T-helper 1 cell (primary cell): ENCODE results near the gene RERE.
"Not testable (repeated sequence)": the region's sequence is repeated elsewhere in the genome, so short reads cannot be mapped to it uniquely, and the experiment has no call there.

Source experiments
- DNase-seq, 5 donors: peaks; one replicate each; pipeline ENCODE4 v3.0.0-alpha.2; 2012 to 2020

Gene RERE

GRCh38 chr1:8395433-8395866 is 422.0 kb downstream of the RERE start:
- peak in 1 of 5 donors; percentile 39 for DNase-seq

GRCh38 chr1:8394456-8395321 is 422.8 kb downstream of the RERE start:
- DNase-seq: no peak

GRCh38 chr1:8392522-8392921 is 424.9 kb downstream of the RERE start:
- no peak for DNase-seq

- DNase-seq: no peak
Observed at GRCh38 chr1:8390707-8391106, 426.7 kb downstream of the RERE start.

- peak in 1 of 5 donors; percentile 46 for DNase-seq
Observed at GRCh38 chr1:8389958-8390535, 427.4 kb downstream of the RERE start.

GRCh38 chr1:8388732-8389562 is 428.5 kb downstream of the RERE start:
- DNase-seq: no peak

- DNase-seq: no peak
Observed at GRCh38 chr1:8386247-8386646, 431.2 kb downstream of the RERE start.

- no peak for DNase-seq
Observed at GRCh38 chr1:8384577-8384976, 432.9 kb downstream of the RERE start.

GRCh38 chr1:8384088-8384487 is 433.4 kb downstream of the RERE start:
- DNase-seq: no peak

- peak in 1 of 5 donors; percentile 15 for DNase-seq
Observed at GRCh38 chr1:8382608-8383505, 434.6 kb downstream of the RERE start.

GRCh38 chr1:8382051-8382505 is 435.4 kb downstream of the RERE start:
- DNase-seq: no peak

- DNase-seq: no peak
Observed at GRCh38 chr1:8381618-8382017, 435.8 kb downstream of the RERE start.

- DNase-seq: not testable (repeated sequence)
Observed at GRCh38 chr1:8380310-8380709, 437.1 kb downstream of the RERE start.

- DNase-seq: no peak
Observed at GRCh38 chr1:8379513-8380186, 437.8 kb downstream of the RERE start.

GRCh38 chr1:8378981-8379470 is 438.4 kb downstream of the RERE start:
- DNase-seq: no peak

GRCh38 chr1:8378178-8378577 is 439.3 kb downstream of the RERE start:
- no peak for DNase-seq

- DNase-seq: no peak
Observed at GRCh38 chr1:8377271-8377981, 440.0 kb downstream of the RERE start.

GRCh38 chr1:8376358-8376840 is 441.0 kb downstream of the RERE start:
- DNase-seq: no peak

- peak in 1 of 5 donors; percentile 19 for DNase-seq
Observed at GRCh38 chr1:8374812-8375211, 442.6 kb downstream of the RERE start.

- no peak for DNase-seq
Observed at GRCh38 chr1:8374356-8374755, 443.1 kb downstream of the RERE start.
